Liver (tissue), 9 donors: ENCODE data around the gene CCL16. TPM values are rescaled to one million over a fixed set of nuclear protein-coding genes. Genes with fewer than 3 reads are reported as not detected.

ENCODE experiments used
- DNase-seq: peaks from one replicate; pipeline ENCODE4 v3.0.0-alpha.2; 2017; ENCODE audit warnings: low spot score
- H3K27ac ChIP-seq, 2 donors: one replicate each; pipeline ENCODE4 v1.7.0; 2013; ENCODE audit warnings: inconsistent platforms in 2 of 2, low read length in 2 of 2, control low read depth in 1 of 2, low read depth in 1 of 2, mild to moderate bottlenecking in 1 of 2
- H3K27me3 ChIP-seq, 4 donors: one replicate each; pipeline versions ENCODE4 v1.6.1 to v1.7.0; 2013; ENCODE audit warnings: low read length in 3 of 4, inconsistent platforms in 1 of 4, mild to moderate bottlenecking in 1 of 4, moderate library complexity in 1 of 4; ENCODE audit not compliant: control insufficient read depth in 4 of 4, insufficient read depth in 4 of 4
- H3K36me3 ChIP-seq, 4 donors: one replicate each; pipeline versions ENCODE4 v1.6.1 to v1.7.0; 2013; ENCODE audit warnings: low read length in 3 of 4, mild to moderate bottlenecking in 3 of 4, low read depth in 1 of 4, moderate library complexity in 1 of 4; ENCODE audit not compliant: control insufficient read depth in 4 of 4, insufficient read depth in 3 of 4
- H3K4me1 ChIP-seq, 4 donors: one replicate each; pipeline versions ENCODE4 v1.6.1 to v1.7.0; 2013; ENCODE audit warnings: low read length in 3 of 4, mild to moderate bottlenecking in 3 of 4, moderate library complexity in 1 of 4; ENCODE audit not compliant: control insufficient read depth in 4 of 4, insufficient read depth in 4 of 4
- H3K4me3 ChIP-seq, 3 donors: one replicate each; pipeline versions ENCODE4 v1.6.1 to v1.7.0; 2013; ENCODE audit warnings: low read length in 3 of 3, control low read depth in 1 of 3, low read depth in 1 of 3, mild to moderate bottlenecking in 1 of 3
- H3K9ac ChIP-seq, 2 donors: one replicate each; pipeline ENCODE4 v1.7.0; 2013; ENCODE audit warnings: low read length in 2 of 2, mild to moderate bottlenecking in 2 of 2, moderate library complexity in 2 of 2, control low read depth in 1 of 2, low read depth in 1 of 2
- H3K9me3 ChIP-seq, 4 donors: one replicate each; pipeline versions ENCODE4 v1.6.1 to v1.7.0; 2013; ENCODE audit warnings: low read length in 3 of 4; ENCODE audit not compliant: control insufficient read depth in 4 of 4
- EGR1 ChIP-seq, 2 donors: IDR thresholded peaks; 2 replicates each; pipeline ENCODE4 v1.6.1; 2016 to 2018; ENCODE audit warnings: antibody characterized with exemption in 2 of 2, low read depth in 2 of 2
- FOXA1 ChIP-seq: IDR thresholded peaks from 2 replicates; pipeline ENCODE4 v1.6.1; 2016; ENCODE audit warnings: antibody characterized with exemption
- FOXA2 ChIP-seq: IDR thresholded peaks from 2 replicates; pipeline ENCODE4 v1.6.1; 2016; ENCODE audit warnings: antibody characterized with exemption
- GABPA ChIP-seq, 2 donors: IDR thresholded peaks in 1 of 2; conservative IDR thresholded peaks in 1 of 2; 2 replicates each; pipeline ENCODE4 v1.6.1; 2016; ENCODE audit warnings: antibody characterized with exemption in 2 of 2, mild to moderate bottlenecking in 1 of 2, moderate library complexity in 1 of 2
- HNF4A ChIP-seq, 2 donors: conservative IDR thresholded peaks; 2 replicates each; pipeline ENCODE4 v1.6.1; 2016; ENCODE audit warnings: antibody characterized with exemption in 2 of 2, mild to moderate bottlenecking in 2 of 2
- HNF4G ChIP-seq: IDR thresholded peaks from 2 replicates; pipeline ENCODE4 v1.6.1; 2016; ENCODE audit warnings: antibody characterized with exemption
- JUND ChIP-seq, 2 donors: IDR thresholded peaks; 2 replicates each; pipeline ENCODE4 v1.6.1; 2016; ENCODE audit warnings: antibody characterized with exemption in 2 of 2
- NR2F2 ChIP-seq: IDR thresholded peaks from 2 replicates; pipeline ENCODE4 v1.6.1; 2016; ENCODE audit warnings: antibody characterized with exemption
- RAD21 ChIP-seq, 2 donors: IDR thresholded peaks; 2 replicates each; pipeline ENCODE4 v1.6.1; 2016; ENCODE audit warnings: antibody characterized with exemption in 2 of 2, mild to moderate bottlenecking in 2 of 2
- REST ChIP-seq: IDR thresholded peaks from 2 replicates; pipeline ENCODE4 v1.6.1; 2016; ENCODE audit warnings: antibody characterized with exemption, mild to moderate bottlenecking
- RXRA ChIP-seq, 2 donors: IDR thresholded peaks; 2 replicates each; pipeline ENCODE4 v1.6.1; 2017 to 2018; ENCODE audit warnings: antibody characterized with exemption in 2 of 2, mild to moderate bottlenecking in 1 of 2
- SP1 ChIP-seq: IDR thresholded peaks from 2 replicates; pipeline ENCODE4 v1.6.1; 2018; ENCODE audit warnings: antibody characterized with exemption, mild to moderate bottlenecking
- TAF1 ChIP-seq: conservative IDR thresholded peaks from 2 replicates; pipeline ENCODE4 v1.6.1; 2016; ENCODE audit warnings: antibody characterized with exemption, mild to moderate bottlenecking
- YY1 ChIP-seq: IDR thresholded peaks from 2 replicates; pipeline ENCODE4 v1.6.1; 2016; ENCODE audit warnings: antibody characterized with exemption, mild to moderate bottlenecking
- ZBTB33 ChIP-seq: IDR thresholded peaks from 2 replicates; pipeline ENCODE4 v1.6.1; 2016; ENCODE audit warnings: antibody characterized with exemption
- WGBS: extraction: QIAGEN DNeasy Blood & Tissue Kit; methylation state at CpG from one replicate; pipeline ENCODE4 v1.1.7; 2013; 5-methylcytosine and 5-hydroxymethylcytosine counted together
- polyA plus RNA-seq, 2 donors: library from polyadenylated mRNA; stranded (reverse) in 1 of 2; unstranded in 1 of 2; fragments of 200-250 nt in 1 of 2; fragments of >200 nt in 1 of 2; fragmentation: Nextera tagmentation in 1 of 2; extraction: Ambion mirVana in 1 of 2; gene quantifications; one replicate each; pipeline versions ENCODE4 v1.2.1 to v1.2.3, GENCODE V29; 2013 to 2015
- total RNA-seq, 2 donors: library from RNA; depleted of rRNA; stranded (reverse); fragments of >200 nt; gene quantifications; one replicate each; pipeline ENCODE4 v1.2.3, GENCODE V29; 2014
- TF ChIP-seq, protein P1 (sequence below): fragments of 150-350 bp; IDR thresholded peaks from 2 replicates; pipeline ENCODE4 v1.5.1; 2017; ENCODE audit warnings: improper control_type of control experiment, low read depth, low read length; ENCODE audit not compliant: missing input control
- TF ChIP-seq, protein P2 (sequence below): IDR thresholded peaks from 2 replicates; pipeline ENCODE4 v1.6.1; 2016; ENCODE audit warnings: antibody characterized with exemption
- TF ChIP-seq, protein P3 (sequence below): IDR thresholded peaks from 2 replicates; pipeline ENCODE4 v1.6.1; 2016; ENCODE audit warnings: antibody characterized with exemption
- donor health status: healthy.
- donor health status: healthy.
- donor health status: healthy.
- donor health status: healthy.
- donor health status: healthy.

CCL16 gene
- total and polyA plus RNA-seq, 4 donors = 0.65 to 22.3 (median 14.9) TPM

- peak overlapping the region; percentile 20 to 49 for H3K27ac ChIP-seq
- peak; percentile 28 for DNase-seq
- TF ChIP-seq TAF1 = no peak
- TF ChIP-seq, protein P1, sequence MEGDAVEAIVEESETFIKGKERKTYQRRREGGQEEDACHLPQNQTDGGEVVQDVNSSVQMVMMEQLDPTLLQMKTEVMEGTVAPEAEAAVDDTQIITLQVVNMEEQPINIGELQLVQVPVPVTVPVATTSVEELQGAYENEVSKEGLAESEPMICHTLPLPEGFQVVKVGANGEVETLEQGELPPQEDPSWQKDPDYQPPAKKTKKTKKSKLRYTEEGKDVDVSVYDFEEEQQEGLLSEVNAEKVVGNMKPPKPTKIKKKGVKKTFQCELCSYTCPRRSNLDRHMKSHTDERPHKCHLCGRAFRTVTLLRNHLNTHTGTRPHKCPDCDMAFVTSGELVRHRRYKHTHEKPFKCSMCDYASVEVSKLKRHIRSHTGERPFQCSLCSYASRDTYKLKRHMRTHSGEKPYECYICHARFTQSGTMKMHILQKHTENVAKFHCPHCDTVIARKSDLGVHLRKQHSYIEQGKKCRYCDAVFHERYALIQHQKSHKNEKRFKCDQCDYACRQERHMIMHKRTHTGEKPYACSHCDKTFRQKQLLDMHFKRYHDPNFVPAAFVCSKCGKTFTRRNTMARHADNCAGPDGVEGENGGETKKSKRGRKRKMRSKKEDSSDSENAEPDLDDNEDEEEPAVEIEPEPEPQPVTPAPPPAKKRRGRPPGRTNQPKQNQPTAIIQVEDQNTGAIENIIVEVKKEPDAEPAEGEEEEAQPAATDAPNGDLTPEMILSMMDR = no peak
- no peak for TF ChIP-seq ZBTB33
- TF ChIP-seq GABPA (IDR thresholded peaks at IDR 0.05 in 1 of 2, conservative IDR thresholded peaks at IDR 0.05 in 1 of 2) = no peak
- TF ChIP-seq, protein P2, sequence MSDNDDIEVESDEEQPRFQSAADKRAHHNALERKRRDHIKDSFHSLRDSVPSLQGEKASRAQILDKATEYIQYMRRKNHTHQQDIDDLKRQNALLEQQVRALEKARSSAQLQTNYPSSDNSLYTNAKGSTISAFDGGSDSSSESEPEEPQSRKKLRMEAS = no peak
- TF ChIP-seq, protein P3, sequence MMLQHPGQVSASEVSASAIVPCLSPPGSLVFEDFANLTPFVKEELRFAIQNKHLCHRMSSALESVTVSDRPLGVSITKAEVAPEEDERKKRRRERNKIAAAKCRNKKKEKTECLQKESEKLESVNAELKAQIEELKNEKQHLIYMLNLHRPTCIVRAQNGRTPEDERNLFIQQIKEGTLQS = no peak
- TF ChIP-seq EGR1 (IDR thresholded peaks at IDR 0.05; ENCODE audit: low read depth in 2 of 2) = no peak
- TF ChIP-seq REST = no peak
- no peak for TF ChIP-seq FOXA1
- TF ChIP-seq RAD21 (IDR thresholded peaks at IDR 0.05) = peak in 1 of 2 donors; percentile 44
- no peak for TF ChIP-seq NR2F2
- TF ChIP-seq HNF4A (conservative IDR thresholded peaks at IDR 0.05) = peak in 1 of 2 donors; percentile 10
- peak; percentile 35 for TF ChIP-seq FOXA2
- no peak for TF ChIP-seq HNF4G
- peak in 1 of 2 donors; percentile 26 for TF ChIP-seq RXRA (IDR thresholded peaks at IDR 0.05)
- no peak for TF ChIP-seq YY1
- TF ChIP-seq JUND (IDR thresholded peaks at IDR 0.05) = no peak
- TF ChIP-seq SP1 = no peak
- peaks cover 0 to 4% (median 0%) of the 10 kb centered on the region in 4 donors for H3K9me3 ChIP-seq
- H3K36me3 ChIP-seq = no peaks in the 10 kb centered on the region
- peaks cover 7 to 50% (median 34%) of the 10 kb centered on the region in 4 donors for H3K4me1 ChIP-seq
- no peak overlapping the region for H3K4me3 ChIP-seq
- WGBS = 16% methylated on average over 4 of the region's 4 CpGs
- H3K9ac ChIP-seq = no peak overlapping the region
- no peaks in the 10 kb centered on the region for H3K27me3 ChIP-seq
Observed at GRCh38 chr17:36004594-36005108, 23.4 kb upstream of the CCL16 start.
